ENCODE measurements around the gene CACNA1D. TPM values are rescaled to one million over a fixed set of nuclear protein-coding genes. Genes with fewer than 3 reads are reported as not detected.

The CACNA1D gene
- total RNA-seq, 1 donor from 2014 or later, result 1.1 TPM

GRCh38 chr3:53485675-53486403 lies 8.6 kb upstream of the CACNA1D start:
- no peak for DNase-seq
- intact Hi-C loops (cut with micrococcal nuclease), result no loop called here
- Histone ChIP-seq H3K27ac (replicated peaks) (no peak overlapping the region), H3K27me3 (ENCODE audit: low read depth) (peaks cover 27% of the 10 kb centered on the region), H3K4me1 (no peaks in the 10 kb centered on the region), H3K36me3 (no peaks in the 10 kb centered on the region), H3K9me3 (replicated peaks) (no peaks in the 10 kb centered on the region), H3K4me3 (no peak overlapping the region)
- no peak for TF ChIP-seq CTCF (IDR thresholded peaks at IDR 0.05; ENCODE audit: borderline replicate concordance)

DNA sequence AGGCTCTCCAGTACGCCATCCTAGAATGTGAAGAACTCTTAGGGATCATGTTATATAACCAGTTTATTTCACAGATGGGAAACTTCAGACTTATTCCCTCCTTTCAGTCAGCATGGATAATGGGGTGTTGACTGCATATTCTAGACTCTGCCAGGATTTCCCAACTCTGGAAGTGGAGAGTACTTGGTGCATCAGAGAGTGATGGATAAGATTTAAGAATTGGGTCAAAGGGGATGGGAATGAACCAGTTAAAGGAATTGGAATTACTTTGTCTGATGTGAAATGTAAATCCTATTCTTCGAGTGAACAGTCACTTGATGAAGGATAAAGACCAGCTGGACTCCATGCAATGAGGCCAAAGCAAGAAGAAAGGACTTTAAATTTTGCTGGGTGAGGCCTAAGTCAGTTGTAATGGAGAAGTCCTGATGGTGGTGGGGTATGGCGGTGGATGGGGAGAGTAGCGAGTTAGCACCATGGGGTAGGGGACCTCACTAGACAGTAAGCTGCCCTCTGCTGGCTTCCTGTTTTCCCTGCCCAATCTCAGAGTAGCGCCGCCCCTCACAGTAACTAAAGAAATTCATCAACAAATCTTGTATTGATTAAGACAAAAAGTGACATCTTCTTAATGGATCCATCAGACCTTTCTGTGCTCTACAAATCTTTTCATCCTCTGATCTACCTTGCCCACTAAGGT lies 7.3 kb upstream of the CACNA1D start:
- Histone ChIP-seq H3K4me3 (no peak overlapping the region), H3K27ac (replicated peaks) (no peak overlapping the region), H3K36me3 (no peaks in the 10 kb centered on the region), H3K9me3 (replicated peaks) (no peaks in the 10 kb centered on the region), H3K4me1 (no peaks in the 10 kb centered on the region), H3K27me3 (ENCODE audit: low read depth) (peaks cover 36% of the 10 kb centered on the region)
- no peak for DNase-seq
- intact Hi-C loops (cut with micrococcal nuclease), result no loop called here
- TF ChIP-seq CTCF (IDR thresholded peaks at IDR 0.05; ENCODE audit: borderline replicate concordance), result peak; percentile 6

GRCh38 chr3:53489386-53489785 lies 5.0 kb upstream of the CACNA1D start:
- Histone ChIP-seq H3K4me1 (peaks cover 8% of the 10 kb centered on the region), H3K36me3 (no peaks in the 10 kb centered on the region), H3K4me3 (no peak overlapping the region), H3K27me3 (ENCODE audit: low read depth) (peaks cover 50% of the 10 kb centered on the region), H3K9me3 (replicated peaks) (no peaks in the 10 kb centered on the region), H3K27ac (replicated peaks) (no peak overlapping the region)
- TF ChIP-seq CTCF (IDR thresholded peaks at IDR 0.05; ENCODE audit: borderline replicate concordance), result no peak
- DNase-seq, result no peak
- intact Hi-C loops (cut with micrococcal nuclease), result no loop called here

DNA sequence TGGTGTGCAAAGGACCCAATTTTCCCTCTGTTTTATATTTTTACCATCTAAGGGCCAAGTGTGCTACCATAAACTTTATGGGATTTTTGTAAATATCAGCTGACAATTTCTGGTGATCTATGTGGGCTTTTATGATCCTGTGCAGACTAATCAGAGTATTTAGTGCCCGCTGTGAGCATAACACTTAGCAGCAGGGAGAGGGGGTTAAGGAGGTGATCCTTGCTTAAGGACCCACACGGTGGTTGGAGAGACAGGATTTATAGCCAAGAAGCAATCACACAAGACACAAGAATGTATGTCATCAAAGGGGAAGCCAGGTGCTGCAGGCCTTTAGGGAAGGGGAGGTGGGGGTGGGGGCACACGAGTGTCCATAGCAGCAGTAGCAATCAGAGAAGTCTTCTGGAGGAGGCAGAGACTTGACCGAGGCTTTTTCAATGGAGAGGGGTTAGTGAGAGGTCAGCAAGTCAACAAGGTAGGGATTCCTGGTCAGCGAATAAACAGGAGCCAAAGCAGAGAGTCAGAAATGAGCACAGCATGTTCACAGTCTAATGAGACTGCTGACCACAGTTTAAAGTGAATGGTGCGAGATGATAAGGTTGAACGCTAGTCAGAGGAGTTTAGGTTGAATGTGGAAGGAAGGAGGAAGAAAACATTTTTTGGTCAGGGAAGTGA lies 4.5 kb upstream of the CACNA1D start:
- Histone ChIP-seq H3K36me3 (no peaks in the 10 kb centered on the region), H3K4me1 (peaks cover 11% of the 10 kb centered on the region), H3K27me3 (ENCODE audit: low read depth) (peaks cover 50% of the 10 kb centered on the region), H3K9me3 (replicated peaks) (no peaks in the 10 kb centered on the region), H3K27ac (replicated peaks) (no peak overlapping the region), H3K4me3 (no peak overlapping the region)
- DNase-seq, result no peak
- no peak for TF ChIP-seq CTCF (IDR thresholded peaks at IDR 0.05; ENCODE audit: borderline replicate concordance)
- intact Hi-C loops (cut with micrococcal nuclease), result no loop called here

- no peaks in the 10 kb centered on the region for H3K9me3 ChIP-seq (replicated peaks)
- H3K27me3 ChIP-seq (ENCODE audit: low read depth), result peaks cover 52% of the 10 kb centered on the region
- DNase-seq, result no peak
- intact Hi-C loops (cut with micrococcal nuclease), result no loop called here
- no peaks in the 10 kb centered on the region for H3K36me3 ChIP-seq
- no peak overlapping the region for H3K27ac ChIP-seq (replicated peaks)
- peaks cover 17% of the 10 kb centered on the region for H3K4me1 ChIP-seq
- H3K4me3 ChIP-seq, result no peak overlapping the region
- no peak for TF ChIP-seq CTCF (IDR thresholded peaks at IDR 0.05; ENCODE audit: borderline replicate concordance)
Measured at GRCh38 chr3:53490459-53490968, 3.9 kb upstream of the CACNA1D start.
